HG03575 (cell line): ENCODE measurements around the gene HAGHL.
"Not testable (repeated sequence)": the region's sequence is repeated elsewhere in the genome, so short reads cannot be mapped to it uniquely, and the experiment has no call there.

Experiments
- ATAC-seq: cut with Tn5 transposase; IDR thresholded peaks from one replicate; pipeline ENCODE4 v1.9.1; 2021; ENCODE audit not compliant: unreplicated experiment, insufficient number of reproducible peaks, low FRiP score; ENCODE audit errors: extremely low read depth

The HAGHL gene

DNA sequence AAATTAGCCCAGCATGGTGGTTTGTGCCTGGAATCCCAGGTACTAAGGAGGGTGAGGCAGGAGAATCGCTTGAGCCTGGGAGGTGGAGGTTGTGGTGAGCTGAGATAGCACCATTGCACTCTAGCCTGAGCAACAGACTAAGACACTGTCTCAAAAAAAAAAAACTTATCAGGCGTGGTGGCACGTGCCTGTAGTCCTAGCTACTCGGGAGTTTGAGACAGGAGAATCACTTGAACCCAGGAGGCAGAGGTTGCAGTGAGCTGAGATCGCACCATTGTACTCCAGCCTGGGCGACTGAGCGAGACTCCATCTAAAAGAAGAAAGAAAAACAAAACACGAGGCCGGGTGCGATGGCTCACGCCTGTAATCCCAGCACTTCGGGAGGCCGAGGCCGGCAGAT, 16.0 kb downstream of the HAGHL start:
- ATAC-seq = not testable (repeated sequence)

DNA sequence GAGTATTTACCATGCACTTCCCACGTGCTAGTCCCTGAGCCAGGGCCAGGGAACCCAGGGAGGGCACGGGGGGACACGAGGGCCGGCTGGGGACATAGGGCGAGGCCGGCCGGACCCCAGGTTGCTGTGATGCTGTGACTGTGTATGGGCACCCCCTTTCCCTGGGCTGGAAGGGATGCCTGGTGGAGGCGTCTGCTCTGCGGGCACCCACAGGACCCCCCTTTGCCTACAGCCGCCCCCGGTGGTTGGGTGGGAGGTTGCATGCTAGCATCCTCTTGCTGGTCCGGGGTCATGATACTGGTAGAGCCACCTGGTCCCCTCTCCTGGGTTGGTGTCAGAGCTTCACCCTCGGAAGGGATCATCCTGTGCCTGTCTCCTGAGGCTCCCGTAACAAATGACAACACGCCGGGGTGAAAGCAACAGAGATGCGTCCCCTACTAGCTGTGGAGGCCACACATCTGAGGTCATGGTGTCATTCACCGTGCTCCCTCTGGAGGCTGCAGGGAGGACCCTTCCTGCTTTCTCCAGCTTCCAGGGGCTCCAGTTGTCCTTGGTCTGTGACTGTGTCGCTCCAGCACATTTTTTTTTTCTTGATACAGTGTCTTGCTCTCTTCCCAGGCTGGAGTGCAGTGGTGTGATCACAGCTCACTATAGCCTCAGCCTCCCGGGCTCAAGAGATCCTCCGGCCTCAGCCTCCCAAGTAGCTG, 17.0 kb downstream of the HAGHL start:
- ATAC-seq = no peak

DNA sequence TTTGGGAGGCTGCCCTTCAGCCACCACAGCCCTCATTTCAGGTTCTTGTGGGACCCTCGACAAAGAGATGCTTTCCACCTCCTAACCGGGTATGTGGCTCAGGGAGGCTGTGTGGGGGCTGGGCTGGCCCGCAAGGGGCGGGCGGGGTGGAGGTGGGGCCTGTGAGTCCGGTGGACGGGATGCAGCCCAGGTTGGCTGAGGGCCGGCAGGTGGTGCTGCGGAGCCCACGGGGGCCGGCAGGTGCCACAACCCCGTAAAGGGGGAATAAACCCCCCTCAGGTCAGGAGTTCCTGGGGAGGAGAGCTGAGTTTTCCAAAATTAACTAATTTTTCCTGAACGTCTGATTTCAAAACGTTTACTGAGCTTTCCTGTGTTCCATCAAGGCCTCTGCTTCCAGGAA, 18.8 kb downstream of the HAGHL start:
- no peak for ATAC-seq

DNA sequence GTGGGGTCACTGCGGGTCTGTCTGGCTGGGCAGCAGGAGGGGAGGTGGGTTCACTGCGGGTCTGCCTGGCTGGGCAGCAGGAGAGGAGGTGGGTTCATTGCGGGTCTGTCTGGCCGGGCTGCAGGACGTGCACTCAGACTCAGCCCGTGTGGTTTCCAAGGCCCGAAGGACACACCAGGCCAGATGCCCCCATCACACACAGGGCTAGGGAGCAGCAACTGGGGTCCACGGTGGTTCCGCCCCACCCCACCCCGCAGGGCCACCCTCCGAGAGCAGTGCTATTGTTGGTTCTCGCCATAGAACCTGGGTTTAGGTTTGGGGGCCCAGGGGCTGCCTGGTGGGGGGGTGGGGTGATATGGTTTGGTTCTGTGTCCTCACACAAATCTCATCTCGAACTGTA, 19.7 kb downstream of the HAGHL start:
- ATAC-seq = no peak

DNA sequence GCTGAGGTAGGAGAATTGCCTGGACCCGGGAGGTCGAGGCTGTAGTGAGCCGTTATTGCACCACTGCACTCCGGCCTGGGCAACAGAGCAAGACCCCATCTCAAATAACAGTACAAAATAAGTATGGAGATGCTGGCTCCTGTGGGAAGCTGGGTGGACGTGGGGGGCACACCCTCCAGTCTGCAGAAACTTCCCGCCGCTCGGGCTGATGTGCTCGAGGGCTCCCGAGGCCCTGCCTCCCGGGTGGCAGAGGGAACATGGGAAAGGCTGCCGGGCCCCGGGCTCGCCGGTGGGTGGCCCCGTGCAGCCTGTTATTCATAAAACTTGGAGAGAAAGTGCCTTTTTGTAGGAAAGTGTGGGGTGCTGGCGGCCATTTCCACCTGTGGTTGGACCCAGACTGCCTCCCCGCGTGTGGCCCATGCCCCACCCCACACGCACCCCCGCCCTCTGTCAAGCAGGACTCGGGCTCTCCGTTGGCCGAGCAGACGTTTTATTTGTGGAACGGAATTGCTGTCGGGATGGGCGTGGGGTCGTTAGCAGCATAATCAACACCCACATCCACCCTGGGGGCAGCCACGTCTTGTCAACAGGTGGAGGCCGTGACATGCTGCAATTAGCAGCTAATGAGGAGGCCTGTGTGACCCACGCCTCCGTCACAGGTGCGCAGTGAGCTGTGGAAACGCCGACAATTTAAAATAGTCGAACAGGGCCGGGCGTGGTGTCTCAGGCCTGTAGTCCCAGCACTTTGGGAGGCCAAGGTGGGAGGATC, 21.3 kb downstream of the HAGHL start:
- ATAC-seq = no peak

DNA sequence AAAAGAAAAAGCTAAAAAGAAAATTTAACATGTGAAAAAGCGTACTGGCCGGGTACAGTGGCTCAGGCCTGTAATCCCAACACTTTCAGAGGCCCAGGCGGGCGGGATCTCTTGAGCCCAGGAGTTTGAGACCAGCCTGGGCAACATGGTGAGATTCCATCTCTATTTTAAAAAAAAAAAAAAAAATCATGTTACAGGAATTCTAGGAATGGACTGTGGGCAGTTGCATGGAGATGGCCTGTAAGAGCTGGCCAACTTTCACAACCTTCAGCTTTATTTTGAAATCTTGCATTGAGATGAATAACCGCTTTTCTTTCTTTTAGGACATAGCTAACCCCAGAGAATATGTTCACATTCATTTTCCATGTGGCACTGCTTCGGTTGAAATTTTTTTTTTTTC, 22.1 kb downstream of the HAGHL start:
- ATAC-seq = no peak

DNA sequence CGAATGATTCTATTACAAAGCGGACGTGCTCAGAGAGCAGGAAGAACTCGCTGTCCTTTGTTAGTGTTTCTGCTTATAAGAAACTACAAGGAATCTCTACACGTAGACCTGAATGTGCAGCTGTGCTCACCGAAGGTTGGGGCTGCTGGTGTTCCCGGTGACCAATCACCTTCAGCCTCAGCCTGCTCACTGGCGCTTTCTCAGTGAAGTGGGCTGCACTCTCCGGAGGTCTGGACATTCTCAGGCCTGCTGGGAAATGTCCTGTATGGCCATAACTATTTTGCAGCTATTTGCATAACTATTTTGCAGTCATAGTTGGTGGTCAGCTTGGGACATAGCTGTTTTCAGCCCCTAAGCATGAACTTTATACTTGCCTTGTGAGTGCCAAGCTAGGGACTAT, 23.6 kb downstream of the HAGHL start:
- ATAC-seq = no peak

DNA sequence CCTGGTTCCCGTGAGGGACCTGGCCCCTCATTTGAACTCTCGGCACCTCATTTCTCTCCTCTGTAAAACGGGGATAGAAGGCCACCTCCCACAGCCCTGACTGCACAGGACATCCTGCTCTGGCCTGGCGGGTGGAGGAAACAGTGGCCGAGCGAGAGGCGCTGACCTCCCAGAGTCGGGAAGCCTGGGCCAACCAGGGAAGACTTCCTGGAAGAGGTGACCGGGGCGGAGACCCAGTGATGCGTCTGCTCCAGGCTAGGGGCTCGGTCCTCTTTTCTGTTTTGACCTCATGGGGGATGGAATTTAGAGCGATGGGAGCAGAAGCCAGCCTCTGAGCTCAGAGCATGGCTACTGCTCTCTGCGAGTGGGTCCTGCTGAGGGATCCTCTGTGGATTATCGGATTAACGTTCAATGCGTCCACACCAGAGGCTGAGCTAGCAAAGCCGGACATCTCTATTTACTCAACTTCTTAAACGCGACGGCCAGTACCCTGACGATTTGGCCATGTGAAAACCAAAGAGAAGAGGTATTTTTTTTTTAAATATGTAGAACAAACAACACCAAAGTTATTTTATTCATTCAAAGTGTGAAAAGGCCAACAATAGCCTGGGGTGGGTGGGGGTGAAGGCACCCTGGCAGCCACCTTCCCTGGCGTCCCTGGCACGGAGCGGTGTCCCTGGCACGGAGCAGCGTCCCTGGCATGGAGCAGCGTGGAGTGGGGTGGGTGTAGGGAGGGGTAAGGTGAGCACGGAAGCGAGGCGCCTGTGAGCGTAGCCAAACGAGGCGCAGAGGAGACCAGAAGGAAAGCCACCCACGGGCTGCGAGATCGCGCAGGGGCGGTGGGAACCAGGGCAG, 24.5 kb downstream of the HAGHL start:
- no peak for ATAC-seq

DNA sequence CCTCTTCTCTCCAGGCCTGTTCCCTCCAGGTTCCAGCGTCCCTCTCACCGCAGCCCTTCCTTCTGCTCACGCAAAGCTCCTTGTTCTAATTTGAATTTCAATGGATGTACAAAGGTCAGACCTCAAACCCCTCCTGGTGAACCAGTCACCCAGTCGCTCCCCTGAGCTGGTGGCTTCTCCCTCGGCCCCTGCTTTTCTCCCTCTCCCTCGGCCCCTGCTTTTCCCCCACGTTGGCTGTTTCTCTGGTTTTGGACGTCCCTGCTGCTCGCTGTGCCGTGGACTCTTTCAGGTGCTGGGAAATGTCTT, 25.1 kb downstream of the HAGHL start:
- no peak for ATAC-seq

DNA sequence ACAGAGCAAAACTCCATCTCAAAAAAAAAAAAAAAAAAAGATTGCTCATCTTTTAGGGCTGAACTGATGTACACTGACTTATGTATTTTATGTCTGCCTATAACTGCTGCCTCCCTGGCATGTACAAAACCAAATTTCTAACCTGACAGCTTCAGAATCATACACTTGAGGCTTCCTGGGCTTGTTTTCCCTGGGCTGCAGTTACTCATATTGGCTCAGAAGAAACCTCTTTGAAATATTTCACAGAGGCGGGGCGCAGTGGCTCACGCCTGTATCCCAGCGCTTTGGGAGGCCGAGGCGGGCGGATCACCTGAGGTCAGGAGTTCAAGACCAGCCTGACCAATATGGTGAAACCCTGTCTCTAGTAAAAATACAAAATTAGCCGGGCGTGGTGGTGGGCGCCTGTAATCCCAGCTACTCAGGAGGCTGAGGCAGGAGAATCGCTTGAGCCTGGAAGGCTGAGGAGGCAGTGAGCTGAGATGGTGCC, 27.3 kb downstream of the HAGHL start:
- not testable (repeated sequence) for ATAC-seq

DNA sequence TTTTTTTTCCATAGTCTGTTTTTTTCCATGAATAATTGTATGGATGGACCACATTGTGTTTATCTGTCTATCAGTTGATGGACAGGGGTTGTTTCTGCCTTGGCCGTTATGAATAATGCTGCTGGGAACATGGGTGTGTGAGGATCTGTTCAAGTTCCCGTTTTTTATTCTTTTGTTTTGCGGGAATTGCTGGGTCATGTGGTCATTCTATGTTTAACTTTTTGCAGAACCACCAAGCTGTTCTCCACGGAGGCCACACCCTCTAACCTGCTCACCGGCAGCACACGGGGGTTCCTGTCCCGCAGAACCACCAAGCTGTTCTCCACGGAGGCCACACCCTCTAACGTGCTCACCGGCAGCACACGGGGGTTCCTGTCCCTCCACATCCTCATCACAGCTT, 27.8 kb downstream of the HAGHL start:
- no peak for ATAC-seq

DNA sequence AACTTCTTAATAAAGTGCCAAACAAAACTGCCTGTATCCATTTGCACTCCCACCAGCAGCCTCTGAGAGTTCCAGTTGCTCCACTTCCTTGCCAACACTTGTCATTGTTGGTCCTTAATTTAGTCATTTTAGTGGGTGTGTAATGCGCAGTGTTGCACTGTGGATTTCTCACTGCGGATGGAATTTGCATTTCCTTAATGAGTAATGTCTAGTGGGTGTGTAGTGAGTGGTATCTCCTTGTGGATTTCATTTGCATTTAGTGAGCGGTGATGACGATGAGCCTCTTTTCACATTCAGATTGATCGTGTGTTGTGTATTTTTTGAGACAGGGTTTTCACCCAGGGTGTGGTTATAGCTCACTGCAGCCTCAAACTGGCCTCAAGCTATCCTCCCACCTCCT, 29.5 kb downstream of the HAGHL start:
- no peak for ATAC-seq

DNA sequence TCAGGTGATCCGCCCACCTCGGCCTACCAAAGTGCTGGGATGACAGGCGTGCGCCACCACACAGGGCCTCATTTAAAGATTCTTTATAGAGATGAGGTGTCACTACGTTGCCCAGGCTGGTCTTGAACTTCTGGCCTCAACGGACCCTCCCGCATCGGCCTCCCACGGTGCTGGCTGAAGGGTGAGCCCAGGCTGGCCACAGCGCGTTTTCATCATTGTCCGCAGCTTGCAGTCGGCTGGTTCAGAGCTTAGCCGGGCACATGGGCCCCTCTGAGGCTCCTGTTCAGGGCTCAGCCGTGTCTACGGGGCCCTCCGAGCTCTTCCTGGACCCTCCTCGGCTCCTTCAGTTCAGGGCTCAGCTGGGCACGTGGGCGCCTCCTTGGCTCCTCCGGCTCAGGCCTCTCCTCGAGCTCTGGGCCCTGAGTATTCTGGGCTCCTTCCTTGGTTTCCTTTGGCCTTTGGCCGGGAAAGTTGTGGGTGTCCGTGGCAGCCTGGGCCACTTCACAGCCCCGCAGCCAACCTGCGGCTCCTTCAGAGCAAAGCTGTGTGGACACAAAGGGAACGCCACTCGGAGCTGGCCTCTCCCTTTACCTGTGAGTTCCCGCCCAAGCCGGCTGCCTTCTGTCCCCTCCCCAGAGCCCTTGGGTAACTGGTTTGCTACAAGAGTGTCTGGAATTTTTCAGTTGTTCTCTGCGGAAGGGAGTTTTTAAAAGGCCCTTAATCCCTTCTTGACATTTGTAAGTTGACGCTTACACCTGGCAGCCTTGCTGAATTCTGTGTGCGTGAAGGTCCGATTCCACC, 32.4 kb downstream of the HAGHL start:
- no peak for ATAC-seq

DNA sequence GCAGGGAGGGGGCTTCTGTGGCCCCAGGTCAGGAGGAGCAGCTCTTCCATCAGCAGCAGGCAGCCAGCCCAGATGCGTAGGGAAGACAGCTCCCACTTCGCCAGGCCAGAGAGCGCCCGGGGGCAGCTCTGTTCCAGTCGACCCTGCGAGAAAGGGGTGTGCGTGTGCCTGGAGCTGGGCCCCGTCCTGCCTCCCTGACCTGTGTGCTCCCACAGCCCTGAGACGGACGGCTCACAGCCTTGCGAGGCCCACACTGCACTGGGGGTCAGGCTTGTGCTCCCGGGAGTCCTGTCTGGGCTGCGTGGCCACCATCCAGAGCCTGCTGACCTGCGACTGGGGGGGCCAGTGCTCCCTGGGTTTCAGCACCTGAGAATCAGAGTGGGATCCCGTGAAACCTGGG, 33.2 kb downstream of the HAGHL start:
- no peak for ATAC-seq

DNA sequence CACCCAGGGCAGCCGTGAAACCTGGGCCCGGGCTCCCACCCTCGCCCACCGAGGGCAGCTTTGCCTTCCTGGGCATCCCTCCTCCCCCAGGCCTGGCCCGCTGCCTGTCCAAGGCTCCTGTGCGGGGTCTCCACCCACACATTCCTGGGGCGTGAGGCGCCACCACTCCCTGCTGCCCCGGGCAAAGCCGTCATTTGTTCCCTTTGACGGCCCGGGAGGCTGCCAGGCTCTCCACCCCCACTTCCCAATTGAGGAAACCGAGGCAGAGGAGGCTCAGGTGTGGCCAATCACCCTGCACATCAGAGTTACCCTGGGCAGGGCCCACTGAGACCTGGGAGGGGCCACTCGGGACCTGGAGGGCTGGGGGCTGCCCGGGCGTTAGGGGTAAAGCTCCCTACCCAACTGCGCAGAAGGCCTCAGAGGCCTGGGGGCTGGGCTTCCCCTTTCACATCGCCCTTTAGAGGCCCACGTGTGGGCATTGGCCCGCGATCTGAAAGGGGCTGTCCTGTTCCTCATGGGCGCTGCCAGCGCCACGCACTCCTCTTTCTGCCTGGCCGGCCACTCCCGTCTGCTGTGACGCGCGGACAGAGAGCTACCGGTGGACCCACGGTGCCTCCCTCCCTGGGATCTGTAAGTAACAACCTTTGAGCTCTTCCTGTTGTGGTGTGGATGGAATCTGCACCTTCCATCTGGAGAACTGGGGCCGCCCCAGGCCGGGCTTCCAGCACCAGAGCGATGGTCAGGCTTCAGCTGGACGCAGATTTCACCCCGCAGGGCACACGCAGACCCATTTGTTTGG, 33.8 kb downstream of the HAGHL start, which contains the start of gene MSLN:
TSS of gene MSLN (plus strand) at position 190 of the 799 bp plus-strand sequence. CDS start 1,947 bp downstream, outside the sequence.
- no peak for ATAC-seq

DNA sequence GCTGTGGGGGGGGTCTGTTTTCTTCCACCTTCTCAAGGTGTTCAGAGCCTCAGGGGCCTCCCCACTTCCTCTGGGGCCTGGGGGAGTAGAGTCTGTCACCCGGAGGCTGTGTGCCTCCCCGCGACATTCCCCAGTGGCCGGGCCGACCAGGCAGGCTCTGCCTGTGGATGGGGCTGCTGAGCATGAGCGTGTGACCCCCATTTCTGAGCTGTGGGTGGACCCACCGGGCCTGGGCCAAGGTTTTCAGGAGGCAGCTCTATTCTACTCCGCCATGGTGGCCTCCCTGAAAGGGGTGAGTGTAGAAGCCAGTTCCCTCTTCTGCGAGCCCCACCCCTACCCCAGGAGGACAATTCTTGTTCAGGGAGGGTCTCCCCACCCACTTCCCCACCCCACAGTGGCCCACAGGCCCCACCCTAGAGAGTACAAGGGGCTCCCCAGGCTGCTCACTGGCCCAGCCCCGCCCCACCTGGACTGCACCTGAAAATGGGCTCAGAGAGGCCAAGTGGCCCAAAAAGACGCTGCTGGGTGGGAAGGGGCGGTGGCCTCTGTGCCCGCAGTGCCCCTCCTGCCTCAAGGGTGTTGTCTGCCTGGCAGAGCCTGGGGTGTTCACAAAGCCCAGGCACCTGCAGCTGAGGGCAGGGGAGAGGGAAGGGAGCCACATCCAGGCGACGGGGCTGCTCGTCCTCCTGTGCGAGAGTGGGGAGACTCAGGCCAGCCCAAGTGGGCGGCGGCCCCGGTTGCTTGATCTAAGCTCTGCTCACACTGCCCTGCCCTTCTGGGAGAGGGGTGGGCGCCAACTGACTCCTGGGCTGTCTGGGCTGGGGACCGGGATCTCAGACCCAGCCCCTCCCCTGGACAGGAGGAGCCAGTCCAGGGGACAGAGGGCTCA, 35.0 kb downstream of the HAGHL start:
- ATAC-seq = no peak

DNA sequence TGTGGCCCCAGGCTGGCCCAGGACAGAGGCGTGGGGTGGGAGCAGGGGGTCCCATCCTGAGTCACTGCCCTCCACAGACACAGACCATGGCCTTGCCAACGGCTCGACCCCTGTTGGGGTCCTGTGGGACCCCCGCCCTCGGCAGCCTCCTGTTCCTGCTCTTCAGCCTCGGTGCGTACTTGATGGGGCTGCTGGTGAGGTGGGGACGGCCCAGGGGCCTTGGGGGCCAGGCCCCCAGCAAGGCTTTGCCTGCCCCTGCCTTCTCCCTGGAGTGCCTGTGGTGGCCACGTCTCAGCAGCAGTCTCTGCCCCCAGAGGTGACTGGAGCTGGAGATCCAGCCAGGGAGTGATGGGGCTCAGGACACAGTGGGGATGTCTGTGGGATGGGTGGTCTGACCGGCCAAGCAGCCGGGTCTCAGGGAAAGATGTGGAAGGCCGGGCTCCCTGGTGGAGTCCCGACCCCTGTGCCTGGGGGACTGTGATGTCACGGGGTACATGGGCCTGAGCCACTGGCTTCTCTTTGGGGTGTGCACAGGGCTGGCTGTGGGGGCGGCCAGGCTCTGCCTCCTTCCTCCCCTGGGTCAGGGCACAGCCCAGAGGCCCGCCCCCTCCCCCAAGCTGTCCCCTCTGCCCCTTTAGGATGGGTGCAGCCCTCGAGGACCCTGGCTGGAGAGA, 35.8 kb downstream of the HAGHL start:
- ATAC-seq = no peak
